IPS-15b (cell line): ENCODE data around the gene AGAP1.
"Not testable (repeated sequence)": the region's sequence is repeated elsewhere in the genome, so short reads cannot be mapped to it uniquely, and the experiment has no call there.

Source experiments
- H3K27me3 ChIP-seq: one replicate; pipeline ENCODE4 v1.6.1; 2013; ENCODE audit warnings: low read length; ENCODE audit not compliant: control insufficient read depth, insufficient read depth
- H3K36me3 ChIP-seq: one replicate; pipeline ENCODE4 v1.6.1; 2013; ENCODE audit warnings: low read length; ENCODE audit not compliant: control insufficient read depth, insufficient read depth
- H3K4me1 ChIP-seq: one replicate; pipeline ENCODE4 v1.6.1; 2013; ENCODE audit warnings: mild to moderate bottlenecking, low read length; ENCODE audit not compliant: control insufficient read depth, insufficient read depth
- H3K4me3 ChIP-seq: one replicate; pipeline ENCODE4 v1.5.1; 2013; ENCODE audit warnings: low read depth, low read length
- H3K9ac ChIP-seq: one replicate; pipeline ENCODE4 v1.6.1; 2013; ENCODE audit warnings: low read depth, mild to moderate bottlenecking, low read length
- H3K9me3 ChIP-seq: one replicate; pipeline ENCODE4 v1.6.1; 2013; ENCODE audit warnings: mild to moderate bottlenecking, low read length; ENCODE audit not compliant: control insufficient read depth, insufficient read depth

Gene AGAP1

GRCh38 chr2:235940330-235940729, 446.5 kb downstream of the AGAP1 start:
- Histone ChIP-seq H3K27me3 (no peaks in the 10 kb centered on the region), H3K36me3 (peaks cover 6% of the 10 kb centered on the region), H3K9ac (no peak overlapping the region), H3K4me3 (no peak overlapping the region), H3K9me3 (no peaks in the 10 kb centered on the region), H3K4me1 (no peaks in the 10 kb centered on the region)

GRCh38 chr2:235944591-235944990, 450.7 kb downstream of the AGAP1 start:
- H3K4me1 ChIP-seq, result no peaks in the 10 kb centered on the region
- no peak overlapping the region for H3K9ac ChIP-seq
- no peaks in the 10 kb centered on the region for H3K27me3 ChIP-seq
- H3K4me3 ChIP-seq, result no peak overlapping the region
- H3K9me3 ChIP-seq, result no peaks in the 10 kb centered on the region
- peaks cover 2% of the 10 kb centered on the region for H3K36me3 ChIP-seq

GRCh38 chr2:235945608-235946140, 451.8 kb downstream of the AGAP1 start:
- no peaks in the 10 kb centered on the region for H3K27me3 ChIP-seq
- no peaks in the 10 kb centered on the region for H3K36me3 ChIP-seq
- no peaks in the 10 kb centered on the region for H3K9me3 ChIP-seq
- peaks cover 2% of the 10 kb centered on the region for H3K4me1 ChIP-seq
- no peak overlapping the region for H3K9ac ChIP-seq
- H3K4me3 ChIP-seq, result no peak overlapping the region

- Histone ChIP-seq H3K4me3 (no peak overlapping the region), H3K9me3 (no peaks in the 10 kb centered on the region), H3K36me3 (no peaks in the 10 kb centered on the region), H3K4me1 (peaks cover 2% of the 10 kb centered on the region), H3K27me3 (no peaks in the 10 kb centered on the region), H3K9ac (no peak overlapping the region)
Measured at GRCh38 chr2:235946590-235946989, 452.7 kb downstream of the AGAP1 start.

GRCh38 chr2:235947055-235947454, 453.2 kb downstream of the AGAP1 start:
- not testable (repeated sequence) for H3K4me1 ChIP-seq, H3K9me3 ChIP-seq, H3K4me3 ChIP-seq, H3K27me3 ChIP-seq, H3K9ac ChIP-seq, H3K36me3 ChIP-seq

GRCh38 chr2:235949567-235950472, 456.0 kb downstream of the AGAP1 start:
- Histone ChIP-seq H3K36me3 (no peaks in the 10 kb centered on the region), H3K4me3 (no peak overlapping the region), H3K4me1 (peaks cover 6% of the 10 kb centered on the region), H3K9me3 (no peaks in the 10 kb centered on the region), H3K27me3 (no peaks in the 10 kb centered on the region), H3K9ac (no peak overlapping the region)

GRCh38 chr2:235950473-235950809, 456.6 kb downstream of the AGAP1 start:
- H3K4me3 ChIP-seq, result no peak overlapping the region
- H3K9me3 ChIP-seq, result no peaks in the 10 kb centered on the region
- no peaks in the 10 kb centered on the region for H3K27me3 ChIP-seq
- H3K36me3 ChIP-seq, result no peaks in the 10 kb centered on the region
- H3K9ac ChIP-seq, result no peak overlapping the region
- peaks cover 6% of the 10 kb centered on the region for H3K4me1 ChIP-seq

GRCh38 chr2:235951493-235951892, 457.6 kb downstream of the AGAP1 start:
- H3K4me3 ChIP-seq, result no peak overlapping the region
- H3K4me1 ChIP-seq, result peaks cover 6% of the 10 kb centered on the region
- H3K36me3 ChIP-seq, result no peaks in the 10 kb centered on the region
- H3K27me3 ChIP-seq, result no peaks in the 10 kb centered on the region
- no peaks in the 10 kb centered on the region for H3K9me3 ChIP-seq
- H3K9ac ChIP-seq, result no peak overlapping the region

GRCh38 chr2:235951982-235952381, 458.1 kb downstream of the AGAP1 start:
- no peaks in the 10 kb centered on the region for H3K27me3 ChIP-seq
- H3K9me3 ChIP-seq, result no peaks in the 10 kb centered on the region
- H3K4me1 ChIP-seq, result peaks cover 6% of the 10 kb centered on the region
- no peak overlapping the region for H3K9ac ChIP-seq
- no peaks in the 10 kb centered on the region for H3K36me3 ChIP-seq
- H3K4me3 ChIP-seq, result no peak overlapping the region

- Histone ChIP-seq H3K9me3 (no peaks in the 10 kb centered on the region), H3K4me3 (no peak overlapping the region), H3K9ac (no peak overlapping the region), H3K36me3 (no peaks in the 10 kb centered on the region), H3K27me3 (no peaks in the 10 kb centered on the region), H3K4me1 (peaks cover 6% of the 10 kb centered on the region)
Measured at GRCh38 chr2:235952714-235953113, 458.9 kb downstream of the AGAP1 start.

- Histone ChIP-seq H3K9ac (no peak overlapping the region), H3K27me3 (no peaks in the 10 kb centered on the region), H3K4me1 (peaks cover 6% of the 10 kb centered on the region), H3K9me3 (no peaks in the 10 kb centered on the region), H3K36me3 (no peaks in the 10 kb centered on the region), H3K4me3 (no peak overlapping the region)
Measured at GRCh38 chr2:235954281-235954680, 460.4 kb downstream of the AGAP1 start.

- Histone ChIP-seq H3K9me3 (no peaks in the 10 kb centered on the region), H3K36me3 (no peaks in the 10 kb centered on the region), H3K27me3 (no peaks in the 10 kb centered on the region), H3K4me1 (peaks cover 6% of the 10 kb centered on the region), H3K4me3 (no peak overlapping the region), H3K9ac (no peak overlapping the region)
Measured at GRCh38 chr2:235954888-235955480, 461.1 kb downstream of the AGAP1 start.
